HG02981 (cell line): ENCODE results near the gene CFAP20.

ENCODE experiments used
- ATAC-seq: cut with Tn5 transposase; IDR thresholded peaks from one replicate; pipeline ENCODE4 v1.9.1; 2021; ENCODE audit warnings: mild to moderate bottlenecking, moderate library complexity; ENCODE audit not compliant: unreplicated experiment

Gene CFAP20

DNA sequence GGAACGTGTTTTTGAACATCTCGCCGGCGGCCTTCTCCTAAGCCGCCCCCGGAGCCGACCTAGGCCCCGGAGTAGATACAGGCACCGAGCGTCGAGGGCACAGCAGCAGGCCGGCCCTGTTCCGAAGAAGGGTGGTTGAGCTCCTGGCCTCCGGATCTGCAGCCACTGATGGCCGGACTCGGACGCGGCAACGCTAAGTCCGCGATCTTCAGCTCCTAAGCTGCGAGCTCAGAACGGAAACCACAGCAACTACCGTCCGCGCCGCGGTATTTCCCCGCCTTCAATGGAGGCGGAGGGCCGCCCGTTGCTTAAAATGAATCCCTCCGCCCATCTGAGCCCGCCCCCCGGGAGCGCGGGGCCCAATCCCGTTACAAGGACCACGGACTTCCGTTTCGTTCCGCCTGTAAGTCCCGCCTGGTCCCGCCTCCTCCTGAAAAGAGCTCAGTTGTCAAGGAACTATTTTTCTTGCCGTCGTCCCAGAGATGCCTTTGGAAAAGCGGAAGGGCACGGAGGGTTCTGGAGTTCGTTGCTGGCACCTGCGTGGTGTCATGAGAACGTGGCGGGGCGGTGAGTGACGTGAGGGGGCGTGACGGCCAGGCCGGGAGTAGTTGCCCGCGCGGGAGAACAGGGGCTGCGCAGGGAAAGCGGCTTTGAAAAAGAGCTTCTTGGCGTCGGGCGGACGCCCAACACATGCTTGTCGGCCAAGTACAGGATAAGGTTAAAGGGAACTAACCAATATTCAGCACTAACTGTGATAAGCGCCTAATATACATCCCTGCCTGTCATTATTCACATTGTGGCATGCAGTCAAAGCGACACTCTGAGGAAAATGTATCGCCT lies at the start of gene CFAP20:
Gene CFAP20 (minus strand): TSS at position 285 of the 840 bp plus-strand sequence. CDS start 266 bp downstream, at position 19.
- peak; percentile 77 for ATAC-seq

DNA sequence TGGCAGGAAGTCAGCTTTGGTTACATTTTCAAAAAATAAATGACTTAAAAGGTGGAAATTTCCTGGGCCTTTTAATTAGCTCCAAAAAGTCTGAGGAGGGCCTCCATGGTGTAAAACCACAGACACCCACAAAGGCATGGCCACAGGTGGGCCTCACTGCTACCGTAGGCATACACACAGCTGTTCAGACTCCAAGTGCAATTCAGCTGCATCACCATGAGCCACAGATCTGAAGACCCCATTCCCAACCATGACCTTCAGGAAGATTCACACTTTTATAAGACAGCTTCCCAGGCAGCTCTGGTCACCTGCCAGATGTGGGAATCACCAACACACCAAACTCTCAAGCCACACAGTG lies 48.2 kb upstream of the CFAP20 start:
- ATAC-seq = no peak

DNA sequence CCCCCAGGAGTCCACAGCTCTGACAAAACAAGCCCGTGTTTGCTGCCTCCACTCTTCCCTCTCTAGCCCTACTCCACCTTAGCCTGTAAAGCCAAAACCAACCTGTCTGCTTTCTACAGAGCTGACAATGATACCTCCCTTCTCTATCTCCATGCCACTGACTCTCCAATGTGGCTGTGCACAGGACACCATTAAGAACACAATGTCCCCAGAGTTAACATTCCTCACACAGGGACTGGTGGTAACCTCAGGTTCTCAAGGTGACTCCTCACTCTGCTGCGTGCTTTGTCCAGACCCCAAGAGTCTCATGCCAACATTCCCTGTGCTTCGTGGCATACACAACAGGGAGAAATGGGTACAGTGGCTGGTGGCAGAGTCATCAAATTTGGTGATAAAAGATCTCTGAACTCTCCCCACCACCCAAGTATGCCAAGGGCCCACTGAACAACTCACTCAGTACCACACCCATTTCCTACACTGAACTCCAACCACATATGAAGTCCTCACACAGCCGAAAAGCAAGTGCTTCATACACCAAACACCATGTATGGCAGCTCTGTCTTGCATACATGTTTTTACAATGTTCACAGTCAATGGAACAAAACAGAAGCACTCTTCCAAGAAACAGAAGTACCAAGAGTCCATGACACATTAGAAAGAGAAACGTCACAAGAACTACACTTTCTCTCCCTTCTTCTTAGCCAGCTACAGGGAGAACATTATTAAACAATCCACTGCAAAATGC lies 47.6 kb upstream of the CFAP20 start:
- no peak for ATAC-seq

DNA sequence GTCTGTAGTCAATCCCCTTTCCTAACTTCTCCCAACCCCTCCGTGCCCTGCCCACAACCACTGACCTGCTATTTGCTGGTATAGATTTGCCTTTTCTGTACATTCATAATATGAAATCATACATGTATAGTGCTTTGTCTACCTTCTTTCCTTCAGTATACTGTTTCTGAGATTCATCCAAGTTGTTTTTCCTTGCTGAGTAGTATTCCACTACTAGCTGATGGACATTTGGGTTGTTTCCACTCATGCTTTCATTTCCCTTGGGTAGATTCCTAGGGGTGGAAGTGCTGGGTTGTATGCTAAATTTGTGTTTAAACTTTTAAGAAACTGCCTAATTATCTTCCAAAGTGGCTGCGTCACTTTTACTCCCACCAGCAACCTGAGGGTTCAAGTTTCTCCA lies 41.0 kb upstream of the CFAP20 start:
- ATAC-seq = no peak

DNA sequence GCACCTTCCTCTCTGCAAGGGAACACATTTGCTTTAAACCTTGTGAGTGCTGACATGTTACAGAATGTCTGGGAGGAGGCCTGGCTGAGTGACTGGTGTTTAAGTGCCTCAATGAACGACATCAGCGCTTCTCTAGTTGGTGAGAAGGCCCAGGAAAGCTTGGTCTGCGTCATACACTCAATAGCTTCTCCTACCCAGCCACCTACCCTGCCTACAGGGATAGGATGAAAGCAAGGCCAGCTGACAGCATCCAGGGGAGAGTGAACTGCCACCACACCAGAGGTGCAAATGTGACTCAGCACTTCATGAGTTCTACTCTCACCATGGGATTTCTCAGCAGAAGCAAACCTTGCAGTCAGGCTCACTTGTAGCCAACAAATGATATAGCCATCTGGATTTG lies 31.7 kb upstream of the CFAP20 start:
- ATAC-seq = no peak

DNA sequence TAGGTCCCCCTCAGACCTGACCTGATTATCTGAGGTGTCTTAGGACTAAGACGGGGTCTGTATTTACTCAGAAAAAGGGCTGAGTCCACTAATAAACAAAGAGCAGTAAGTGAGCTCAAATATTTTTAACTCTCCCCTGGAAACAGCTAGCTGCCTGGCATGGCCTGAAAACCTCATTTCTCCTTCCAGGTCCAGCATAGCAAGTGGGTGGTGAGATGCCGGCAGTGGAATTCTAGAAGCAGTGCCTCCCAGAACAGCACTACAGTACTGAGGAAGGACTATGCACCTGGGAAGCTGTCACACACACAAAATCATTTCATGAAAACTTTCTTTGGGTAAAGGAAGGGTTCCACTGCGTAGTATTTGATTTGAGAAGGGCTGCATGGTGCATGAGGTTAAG lies 29.5 kb upstream of the CFAP20 start:
- ATAC-seq = no peak

DNA sequence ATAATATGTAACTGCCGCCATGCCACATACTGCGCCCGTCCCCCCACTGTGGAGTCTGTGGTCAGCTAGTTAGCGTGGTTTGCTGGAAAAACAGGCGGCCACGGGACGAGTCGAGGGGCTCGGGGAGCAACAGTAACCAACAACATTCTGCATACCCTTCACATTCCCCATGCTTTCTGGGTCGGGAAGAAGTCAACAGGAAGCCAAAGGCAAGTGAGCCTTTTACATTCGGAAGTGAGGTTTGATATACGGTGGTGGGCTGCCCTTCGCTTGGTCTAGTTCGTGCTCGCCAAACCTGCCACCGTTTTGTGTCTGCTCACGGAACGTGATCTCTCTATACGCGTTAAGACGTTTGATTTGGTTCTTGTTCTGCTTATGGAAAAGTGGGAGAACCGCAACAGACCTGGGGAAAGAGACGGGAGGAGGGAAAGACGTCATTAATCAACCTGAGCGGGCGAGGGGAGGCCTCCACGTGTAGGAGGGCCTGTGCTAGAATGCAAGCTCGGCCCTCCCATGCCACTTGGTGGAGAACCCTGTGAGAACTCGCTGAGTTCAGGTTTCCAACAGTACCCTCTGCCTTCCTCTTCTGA lies 28.9 kb upstream of the CFAP20 start:
- ATAC-seq = no peak

DNA sequence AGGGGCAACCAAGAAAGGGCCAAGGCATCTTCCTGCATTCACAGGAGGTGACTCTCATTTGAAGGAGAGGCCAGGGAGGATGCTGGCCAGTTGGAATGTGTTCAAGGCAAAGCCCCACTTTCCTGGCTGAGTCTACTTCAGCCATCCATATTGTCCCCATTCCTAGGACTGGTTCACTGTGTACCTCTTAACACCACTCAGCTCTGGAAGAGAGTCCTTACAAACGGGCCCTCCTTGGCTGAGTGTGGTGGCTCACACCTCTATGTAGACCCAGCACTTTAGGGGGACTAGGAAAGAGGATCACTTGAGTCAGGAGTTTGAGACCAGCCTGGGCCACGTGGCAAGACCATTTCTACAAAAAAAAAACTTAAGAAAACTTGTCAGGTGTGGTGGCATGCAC lies 28.1 kb upstream of the CFAP20 start:
- no peak for ATAC-seq

DNA sequence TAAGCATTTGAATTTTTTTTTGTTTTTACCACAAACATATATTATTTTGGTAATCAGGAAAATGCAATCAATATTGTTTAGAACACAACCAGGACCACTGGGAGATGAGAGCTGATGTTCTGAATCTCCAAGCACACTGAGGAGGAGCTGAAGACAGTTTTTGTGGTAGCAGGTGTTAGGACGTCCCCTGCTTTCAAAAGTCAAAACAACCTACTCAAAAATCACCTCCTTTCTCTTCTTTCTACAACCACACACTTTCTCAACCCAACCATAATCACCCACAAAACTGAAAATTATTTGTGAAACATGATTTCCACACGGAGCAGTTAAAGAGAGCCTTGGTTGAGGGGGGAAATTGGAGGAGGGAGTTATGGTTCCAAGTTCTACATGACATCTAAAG lies 26.7 kb upstream of the CFAP20 start:
- ATAC-seq = no peak

DNA sequence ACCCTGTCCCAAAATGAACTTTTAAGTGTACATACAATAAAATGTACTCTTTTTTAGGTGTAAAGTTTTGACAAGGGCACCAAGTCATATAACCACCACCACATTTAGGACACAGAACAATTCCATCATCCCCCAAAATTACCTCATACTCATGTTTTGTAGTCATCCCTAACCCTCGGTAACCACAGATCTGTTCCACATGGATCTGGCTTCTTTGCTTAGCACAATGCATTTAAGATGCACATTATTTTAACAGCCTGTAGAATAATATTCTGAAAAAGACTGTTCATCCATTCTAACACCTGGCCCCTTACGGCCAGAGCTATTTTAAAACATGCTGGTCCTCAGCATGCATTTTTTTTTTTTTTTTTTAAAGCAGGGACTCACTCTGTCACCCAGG lies 25.2 kb upstream of the CFAP20 start:
- no peak for ATAC-seq

DNA sequence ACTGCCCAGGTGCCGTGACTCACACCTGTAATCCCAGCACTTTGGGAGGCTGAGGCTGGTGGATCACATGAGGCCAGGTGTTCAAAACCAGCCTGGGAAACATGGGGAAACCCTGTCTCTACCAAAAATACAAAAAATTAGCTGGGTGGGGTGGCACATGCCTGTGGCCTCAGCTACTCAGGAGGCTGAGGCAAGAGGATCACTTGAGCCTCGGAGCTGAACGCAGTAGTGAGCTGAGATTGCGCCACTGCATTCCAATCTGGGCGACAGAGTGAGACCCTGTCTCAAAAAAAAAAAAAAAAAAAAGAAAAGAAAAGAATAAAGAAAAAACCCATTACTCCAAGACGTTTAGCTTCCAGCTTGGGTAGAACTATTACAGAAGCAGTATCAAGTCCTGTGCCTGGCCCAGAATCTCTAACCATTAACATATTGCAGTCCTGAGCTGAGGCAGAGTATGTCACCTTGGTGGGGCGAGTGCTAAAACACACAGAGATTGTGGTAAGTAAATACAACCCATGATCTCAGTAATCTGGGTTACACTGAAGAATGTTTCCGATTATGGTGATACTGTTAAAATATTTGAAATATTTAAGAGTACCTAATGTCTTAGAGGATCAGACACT lies 23.2 kb upstream of the CFAP20 start:
- ATAC-seq = no peak

DNA sequence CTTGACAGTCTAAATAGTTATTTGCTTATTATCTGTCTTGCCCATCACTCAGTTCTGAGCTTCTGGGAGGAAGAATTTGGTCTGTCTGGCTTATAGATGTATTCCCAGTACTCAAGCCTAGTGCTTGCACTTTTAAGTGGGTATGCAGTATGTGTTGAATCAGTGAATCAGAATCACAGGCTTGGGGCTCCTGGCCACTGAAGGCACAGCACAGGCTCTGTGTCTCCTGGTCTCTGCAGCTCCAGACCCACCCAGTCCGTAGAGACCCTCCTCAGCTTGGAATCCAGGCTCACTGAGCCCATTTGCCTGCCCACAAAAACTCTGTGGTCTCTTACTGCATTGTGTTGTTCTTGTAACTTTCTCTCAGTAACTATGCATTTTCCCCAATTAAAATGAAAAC lies 19.3 kb upstream of the CFAP20 start:
- ATAC-seq = no peak

DNA sequence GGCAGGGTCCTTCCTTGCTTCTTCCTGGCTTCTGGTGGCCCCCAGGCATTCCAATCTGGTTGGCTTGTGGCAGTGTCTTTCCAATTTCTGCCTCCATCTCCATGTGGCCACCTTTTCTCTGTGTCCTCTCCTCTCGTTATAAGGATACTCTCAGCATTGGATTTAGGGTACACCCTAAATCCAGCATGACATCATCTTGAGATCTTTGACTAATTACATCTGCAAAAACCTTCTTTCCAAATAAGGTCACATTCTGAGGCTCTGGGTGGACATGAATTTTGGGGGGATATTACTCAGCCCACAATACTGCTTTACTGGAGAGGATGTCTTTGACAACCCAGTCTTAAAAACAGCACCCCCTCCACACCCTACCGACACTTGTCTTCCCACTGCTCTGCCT lies 18.9 kb upstream of the CFAP20 start:
- no peak for ATAC-seq

DNA sequence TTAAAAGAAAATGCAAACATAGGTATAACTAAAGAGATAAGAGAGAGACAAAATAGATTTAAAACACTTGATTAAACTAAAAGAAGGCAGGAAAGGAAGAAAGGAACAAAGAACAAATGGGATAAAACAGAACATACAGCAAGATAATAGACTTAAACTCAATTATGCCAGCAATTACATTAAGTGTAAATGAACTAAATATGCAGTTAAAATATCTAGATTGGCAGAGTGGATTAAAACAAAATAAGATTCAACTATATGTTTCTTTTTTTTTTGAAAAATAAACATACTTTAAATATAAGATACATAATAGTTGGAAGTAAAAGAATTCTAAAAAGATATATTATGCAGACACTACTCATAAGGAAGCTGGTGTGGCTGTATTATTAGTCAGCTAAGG lies 9.7 kb upstream of the CFAP20 start:
- ATAC-seq = no peak

DNA sequence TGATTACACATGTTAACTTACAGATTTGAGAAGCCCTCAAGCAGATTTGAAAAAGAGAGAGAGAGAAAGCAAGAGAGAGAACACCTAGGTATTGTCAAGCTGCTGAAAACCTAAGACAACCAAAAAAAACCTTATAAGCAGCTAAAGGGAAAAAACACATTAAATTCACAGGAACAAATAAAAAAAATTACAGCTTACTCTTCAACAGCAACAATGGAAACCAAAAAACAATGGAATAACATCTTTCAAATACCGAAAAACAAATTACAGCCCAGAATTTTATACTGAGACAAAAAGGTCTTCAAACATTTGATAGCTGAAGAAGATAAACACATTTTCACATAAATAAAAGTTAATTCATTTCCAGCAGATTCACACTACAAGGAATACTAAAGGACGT lies 8.4 kb upstream of the CFAP20 start:
- no peak for ATAC-seq

DNA sequence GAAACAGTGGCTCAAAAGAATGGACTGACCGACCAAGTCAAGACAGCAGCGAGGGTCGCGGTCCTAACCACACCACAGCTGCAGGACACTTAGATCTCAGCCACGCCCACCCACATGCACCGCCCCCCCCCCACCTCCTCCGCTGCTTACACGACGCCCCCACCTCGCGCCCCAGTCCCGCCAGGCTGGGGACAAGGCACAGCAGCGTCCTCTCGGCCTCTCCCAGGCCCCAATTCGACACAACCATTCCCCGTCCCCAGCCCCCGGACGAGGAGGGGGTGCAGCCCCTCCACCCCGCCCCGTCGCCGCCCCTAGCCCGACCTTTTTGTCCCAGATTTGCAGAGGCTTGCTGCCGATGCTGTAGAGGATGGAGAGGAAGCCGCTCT lies 477 bp downstream of the CFAP20 start:
- ATAC-seq = no peak

DNA sequence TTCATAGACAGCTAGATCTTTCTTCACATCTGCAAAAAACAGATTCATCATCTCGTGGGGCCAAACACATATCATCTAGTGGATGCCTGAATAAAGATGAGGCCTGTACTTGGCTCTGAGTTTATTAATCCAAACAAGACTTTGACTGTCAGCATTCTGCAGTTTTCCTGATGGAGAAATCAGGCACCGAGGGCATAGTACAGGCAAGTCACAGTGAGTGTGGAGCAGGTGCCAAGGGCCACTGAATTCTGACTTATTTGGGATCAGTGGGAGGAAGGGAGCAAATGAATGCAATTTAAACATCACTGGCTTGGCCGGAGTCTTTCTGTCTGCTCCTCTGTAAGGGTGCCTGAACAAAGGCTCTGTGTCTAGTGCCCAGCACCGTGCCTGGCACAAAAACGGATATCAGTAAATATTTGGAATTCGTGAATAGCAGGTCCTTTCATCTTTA lies 975 bp downstream of the CFAP20 start:
- no peak for ATAC-seq

DNA sequence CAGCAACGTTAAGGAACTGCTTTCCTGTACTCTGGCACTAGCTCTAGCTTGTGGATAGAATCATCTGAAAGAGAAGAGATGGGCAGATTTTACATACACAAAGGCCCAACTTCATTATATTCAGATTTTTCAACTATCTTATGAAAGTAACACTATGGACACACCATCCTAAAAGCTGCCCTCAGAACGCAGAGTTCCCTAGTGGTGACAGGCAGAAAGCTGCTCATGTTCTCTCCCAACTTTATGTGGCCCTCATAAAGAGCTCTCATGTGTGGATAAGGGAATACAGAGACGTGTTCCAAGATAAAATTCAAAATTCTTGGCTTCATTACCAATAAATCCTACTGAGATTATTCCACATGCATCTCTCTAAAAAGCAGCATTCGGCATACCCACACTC lies 1.5 kb downstream of the CFAP20 start:
- ATAC-seq = no peak

DNA sequence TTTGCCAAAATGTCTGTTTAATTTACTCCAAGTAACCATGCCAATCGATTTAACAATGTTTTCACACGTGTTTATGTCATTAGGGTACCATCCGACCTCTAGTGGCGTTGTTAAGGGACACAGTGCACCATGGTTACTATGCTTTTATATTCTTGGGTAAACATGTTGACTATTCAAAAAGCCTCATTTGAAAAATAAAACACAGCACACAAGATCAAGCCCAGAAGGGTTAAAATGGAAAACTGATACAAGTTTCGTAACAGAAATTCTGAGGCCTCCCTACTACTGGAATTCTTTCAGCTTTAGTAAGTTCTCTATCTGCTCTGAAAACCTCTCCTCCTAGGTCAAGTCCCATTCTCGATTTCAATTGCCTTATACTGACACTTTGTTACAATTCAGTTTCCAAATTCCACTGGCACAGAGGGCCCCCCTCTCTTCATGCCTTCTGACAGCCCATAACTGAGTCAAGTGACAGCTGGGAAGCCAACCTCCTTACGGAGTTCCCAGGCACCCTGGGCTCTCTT lies 2.1 kb downstream of the CFAP20 start:
- ATAC-seq = peak; percentile 31

DNA sequence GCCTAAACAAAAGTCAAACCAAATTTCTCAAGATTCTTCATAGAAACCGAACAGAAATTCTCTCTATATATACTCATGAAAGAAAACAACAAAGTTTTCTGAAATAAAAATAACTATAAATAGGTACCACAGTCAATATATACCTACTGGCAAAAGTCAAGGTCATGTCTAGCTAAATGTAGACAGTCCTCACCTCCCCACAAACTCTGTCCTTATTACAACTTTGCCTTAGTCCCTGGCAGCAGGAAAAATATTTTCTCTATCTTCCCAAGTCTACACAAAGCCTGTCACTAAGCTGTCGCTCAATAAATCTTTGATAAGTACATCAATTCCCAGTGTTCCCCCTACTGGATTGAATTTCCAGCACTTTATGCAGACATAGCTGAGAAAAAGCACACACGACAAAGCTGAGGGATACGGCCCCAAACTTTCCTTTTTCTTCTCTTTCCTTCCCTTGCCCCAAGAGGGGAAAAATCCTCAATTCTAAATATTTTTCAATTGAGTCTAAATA lies 2.7 kb downstream of the CFAP20 start:
- ATAC-seq = no peak

DNA sequence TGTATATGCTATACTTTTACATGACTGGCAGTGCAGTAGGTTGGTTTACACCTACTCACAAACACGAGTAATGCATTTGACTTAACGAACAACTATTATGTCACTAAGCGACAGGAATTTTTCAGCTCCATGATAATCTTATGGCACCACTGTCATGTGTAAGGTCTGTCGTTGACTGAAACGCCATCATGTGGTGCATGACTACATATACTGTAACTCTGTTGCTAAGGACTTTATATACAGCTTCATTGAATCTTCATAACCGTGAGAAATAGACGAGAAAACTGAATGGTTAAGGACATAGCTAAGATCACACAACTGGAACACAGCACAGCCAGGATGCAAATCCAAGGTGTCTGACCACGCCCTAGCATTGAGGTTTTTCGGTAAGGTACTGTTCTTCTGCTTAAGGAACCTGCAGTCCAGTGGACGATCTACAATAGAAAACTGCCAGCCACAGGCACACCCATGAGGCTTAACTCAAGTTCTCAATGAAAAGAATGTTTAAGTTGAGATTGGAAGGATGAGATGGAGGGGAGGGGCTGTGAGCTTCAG lies 3.3 kb downstream of the CFAP20 start:
- ATAC-seq = no peak
